Trophoblast cell (in vitro differentiated cells and primary cell): ENCODE results near the gene MFNG.

Source experiments
- DNase-seq, 2 donors: peaks; one replicate each; pipeline ENCODE4 v3.0.0-alpha.2; 2016
- H2AFZ ChIP-seq: 2 replicates; pipeline ENCODE4 v1.6.1; 2013; ENCODE audit warnings: low read length, moderate library complexity, mild to moderate bottlenecking; ENCODE audit not compliant: insufficient read depth, poor library complexity
- H2AK5ac ChIP-seq: 2 replicates; pipeline ENCODE4 v1.6.1; 2013; ENCODE audit warnings: mild to moderate bottlenecking, low read length
- H2BK120ac ChIP-seq: 2 replicates; pipeline ENCODE4 v1.6.1; 2013; ENCODE audit warnings: low read length, mild to moderate bottlenecking, moderate library complexity; ENCODE audit not compliant: insufficient read depth, poor library complexity
- H2BK12ac ChIP-seq: 2 replicates; pipeline ENCODE4 v1.6.1; 2013; ENCODE audit warnings: mild to moderate bottlenecking, low read length, moderate library complexity
- H2BK5ac ChIP-seq: 2 replicates; pipeline ENCODE4 v1.6.1; 2013; ENCODE audit warnings: low read length, low read depth, moderate library complexity, mild to moderate bottlenecking; ENCODE audit not compliant: poor library complexity
- H3K14ac ChIP-seq: 2 replicates; pipeline ENCODE4 v1.6.1; 2013; ENCODE audit warnings: mild to moderate bottlenecking, low read length
- H3K18ac ChIP-seq: 2 replicates; pipeline ENCODE4 v1.6.1; 2013; ENCODE audit warnings: mild to moderate bottlenecking, low read length
- H3K23ac ChIP-seq: 2 replicates; pipeline ENCODE4 v1.6.1; 2013; ENCODE audit warnings: low read length
- H3K27ac ChIP-seq: 2 replicates; pipeline ENCODE4 v1.5.1; 2013; ENCODE audit warnings: low read depth, mild to moderate bottlenecking, inconsistent platforms, low read length, moderate library complexity
- H3K27me3 ChIP-seq: 2 replicates; pipeline ENCODE4 v1.6.1; 2013; ENCODE audit warnings: inconsistent platforms, mild to moderate bottlenecking, low read length, moderate library complexity; ENCODE audit not compliant: insufficient read depth
- H3K36me3 ChIP-seq, 2 experiments: 1 replicate in 1 of 2; 2 replicates in 1 of 2; pipeline ENCODE4 v1.6.1; 2013; ENCODE audit warnings: low read length in 2 of 2, mild to moderate bottlenecking in 2 of 2, moderate library complexity in 1 of 2; ENCODE audit not compliant: insufficient read depth in 2 of 2, control insufficient read depth in 1 of 2
- H3K4ac ChIP-seq: 2 replicates; pipeline ENCODE4 v1.6.1; 2013; ENCODE audit warnings: low read depth, mild to moderate bottlenecking, low read length, moderate library complexity
- H3K4me1 ChIP-seq, 2 experiments: 1 replicate in 1 of 2; 2 replicates in 1 of 2; pipeline ENCODE4 v1.6.1; 2013; ENCODE audit warnings: low read length in 2 of 2, mild to moderate bottlenecking in 2 of 2, moderate library complexity in 1 of 2; ENCODE audit not compliant: insufficient read depth in 2 of 2, control insufficient read depth in 1 of 2
- H3K4me2 ChIP-seq: 2 replicates; pipeline ENCODE4 v1.6.1; 2013; ENCODE audit warnings: inconsistent platforms, mild to moderate bottlenecking, low read length, moderate library complexity
- H3K4me3 ChIP-seq: 2 replicates; pipeline ENCODE4 v1.5.1; 2013; ENCODE audit warnings: mild to moderate bottlenecking, low read depth, low read length, inconsistent platforms
- H3K79me1 ChIP-seq: one replicate; pipeline ENCODE4 v1.6.1; 2013; ENCODE audit warnings: low read length
- H3K79me2 ChIP-seq: 2 replicates; pipeline ENCODE4 v1.6.1; 2013; ENCODE audit warnings: low read length, mild to moderate bottlenecking; ENCODE audit not compliant: control insufficient read depth, insufficient read depth, poor library complexity
- H3K9ac ChIP-seq: 2 replicates; pipeline ENCODE4 v1.6.1; 2013; ENCODE audit warnings: mild to moderate bottlenecking, low read length
- H3K9me3 ChIP-seq: 2 replicates; pipeline ENCODE4 v1.6.1; 2013; ENCODE audit warnings: low read depth, mild to moderate bottlenecking, control low read depth, inconsistent platforms, low read length; ENCODE audit not compliant: insufficient read depth
- H4K12ac ChIP-seq: 2 replicates; pipeline ENCODE4 v1.6.1; 2013; ENCODE audit warnings: low read depth, mild to moderate bottlenecking, low read length, moderate library complexity
- H4K8ac ChIP-seq: 2 replicates; pipeline ENCODE4 v1.6.1; 2013; ENCODE audit warnings: low read depth, mild to moderate bottlenecking, low read length, moderate library complexity
- H4K91ac ChIP-seq: one replicate; pipeline ENCODE4 v1.6.1; 2013; ENCODE audit warnings: low read depth, mild to moderate bottlenecking, low read length, moderate library complexity
- WGBS: extraction: QIAGEN DNeasy Blood & Tissue Kit; methylation state at CpG from one replicate; pipeline ENCODE4 v1.1.7; 2013; ENCODE audit warnings: missing lambda C conversion rate; ENCODE audit not compliant: insufficient read length, insufficient coverage; ENCODE audit errors: extremely low coverage; 5-methylcytosine and 5-hydroxymethylcytosine counted together

MFNG gene

DNA sequence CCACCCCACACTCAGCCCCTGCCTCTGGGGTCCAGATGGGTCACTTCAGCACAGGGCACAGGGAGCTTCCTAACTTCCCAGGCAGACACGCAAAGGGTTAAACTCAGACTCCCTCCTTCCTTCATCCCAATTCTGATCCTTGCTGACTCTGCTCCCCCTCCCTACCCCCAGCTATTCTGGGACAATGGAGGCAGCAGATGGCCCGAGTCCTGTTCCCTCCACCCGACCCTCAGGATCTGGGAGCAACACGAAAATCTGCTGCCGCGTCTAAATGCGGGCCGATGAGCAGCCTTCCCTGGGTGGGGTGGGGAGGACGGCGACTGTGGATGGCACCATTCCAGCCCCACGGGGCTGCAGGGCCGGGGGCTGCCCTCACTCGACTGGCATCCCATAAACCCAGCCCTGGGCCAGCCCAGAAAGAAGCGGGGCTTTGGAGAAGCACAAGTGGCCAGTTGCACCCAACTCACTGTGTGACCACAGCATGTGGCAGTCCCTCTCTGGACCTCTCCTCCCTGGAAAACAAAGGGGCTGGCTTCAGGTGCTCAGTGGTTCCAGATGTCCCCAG is 18.7 kb downstream of the MFNG start:
- Histone ChIP-seq H2BK5ac (no peak overlapping the region), H3K36me3 (no peaks in the 10 kb centered on the region), H3K79me1 (no peaks in the 10 kb centered on the region), H4K91ac (no peak overlapping the region), H3K4me2 (no peak overlapping the region), H2AK5ac (no peak overlapping the region), H3K4me3 (peak overlapping the region; percentile 52), H2BK120ac (no peak overlapping the region), H4K12ac (no peak overlapping the region), H3K4me1 (no peaks in the 10 kb centered on the region), H4K8ac (no peak overlapping the region), H3K27ac (no peak overlapping the region), H3K4ac (no peak overlapping the region), H2AFZ (no peak overlapping the region), H3K79me2 (no peaks in the 10 kb centered on the region), H3K23ac (no peak overlapping the region), H3K9me3 (peaks cover 5% of the 10 kb centered on the region), H3K27me3 (no peaks in the 10 kb centered on the region), H3K14ac (no peak overlapping the region), H3K9ac (no peak overlapping the region), H2BK12ac (no peak overlapping the region), H3K18ac (no peak overlapping the region)
- DNase-seq = no peak
- WGBS = no CpG with 5 or more reads among the region's 14 CpGs

GRCh38 chr22:37464181-37464580 is 22.0 kb downstream of the MFNG start:
- no peak overlapping the region for H3K9ac ChIP-seq
- no peak overlapping the region for H2AK5ac ChIP-seq
- no peaks in the 10 kb centered on the region for H3K27me3 ChIP-seq
- DNase-seq = no peak
- no peak overlapping the region for H3K4me3 ChIP-seq
- H4K12ac ChIP-seq = no peak overlapping the region
- no peaks in the 10 kb centered on the region for H3K79me1 ChIP-seq
- peaks cover 5% of the 10 kb centered on the region for H3K9me3 ChIP-seq
- H4K91ac ChIP-seq = no peak overlapping the region
- no peak overlapping the region for H2BK5ac ChIP-seq
- H3K14ac ChIP-seq = no peak overlapping the region
- WGBS = no CpG with 5 or more reads among the region's 4 CpGs
- no peak overlapping the region for H2BK120ac ChIP-seq
- no peak overlapping the region for H3K18ac ChIP-seq
- H3K36me3 ChIP-seq = no peaks in the 10 kb centered on the region
- no peaks in the 10 kb centered on the region for H3K79me2 ChIP-seq
- no peak overlapping the region for H3K4me2 ChIP-seq
- no peak overlapping the region for H4K8ac ChIP-seq
- no peak overlapping the region for H2AFZ ChIP-seq
- no peak overlapping the region for H2BK12ac ChIP-seq
- no peak overlapping the region for H3K4ac ChIP-seq
- no peak overlapping the region for H3K27ac ChIP-seq
- no peaks in the 10 kb centered on the region for H3K4me1 ChIP-seq
- H3K23ac ChIP-seq = no peak overlapping the region

DNA sequence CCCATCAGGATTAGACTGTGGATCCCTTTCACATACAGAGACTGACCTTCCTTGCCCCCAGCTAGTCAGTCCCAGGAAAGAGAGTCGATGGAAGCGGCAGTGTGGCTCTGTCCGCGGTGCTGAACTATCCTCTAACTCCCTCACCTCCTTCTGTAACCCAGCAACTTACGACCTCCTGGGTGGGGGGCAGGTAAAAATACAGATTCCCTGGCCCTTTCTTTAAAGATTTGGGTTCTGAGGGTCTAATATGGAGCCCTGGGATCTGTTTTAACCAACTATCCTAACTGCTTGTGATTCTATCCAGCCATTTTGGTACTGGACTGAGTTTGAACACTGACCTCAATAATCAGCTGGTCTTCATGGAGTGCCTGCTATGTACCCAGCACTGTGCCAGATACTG is 23.2 kb downstream of the MFNG start:
- H2AK5ac ChIP-seq = no peak overlapping the region
- H3K36me3 ChIP-seq = no peaks in the 10 kb centered on the region
- no peak overlapping the region for H3K23ac ChIP-seq
- no peaks in the 10 kb centered on the region for H3K27me3 ChIP-seq
- H2AFZ ChIP-seq = no peak overlapping the region
- H2BK120ac ChIP-seq = no peak overlapping the region
- no peak overlapping the region for H2BK12ac ChIP-seq
- H3K9me3 ChIP-seq = peaks cover 5% of the 10 kb centered on the region
- no peak overlapping the region for H3K4ac ChIP-seq
- no peak overlapping the region for H3K27ac ChIP-seq
- H4K91ac ChIP-seq = no peak overlapping the region
- no peak overlapping the region for H4K12ac ChIP-seq
- no CpG with 5 or more reads among the region's 5 CpGs for WGBS
- H3K4me3 ChIP-seq = no peak overlapping the region
- DNase-seq = peak in 1 of 2 donors; percentile 50
- no peak overlapping the region for H3K14ac ChIP-seq
- no peak overlapping the region for H2BK5ac ChIP-seq
- no peaks in the 10 kb centered on the region for H3K4me1 ChIP-seq
- H3K18ac ChIP-seq = no peak overlapping the region
- H3K9ac ChIP-seq = no peak overlapping the region
- H3K79me2 ChIP-seq = no peaks in the 10 kb centered on the region
- H3K4me2 ChIP-seq = no peak overlapping the region
- no peaks in the 10 kb centered on the region for H3K79me1 ChIP-seq
- H4K8ac ChIP-seq = no peak overlapping the region

GRCh38 chr22:37462436-37462835 is 23.7 kb downstream of the MFNG start:
- Histone ChIP-seq H3K9ac (no peak overlapping the region), H4K8ac (no peak overlapping the region), H3K9me3 (peaks cover 5% of the 10 kb centered on the region), H2AK5ac (no peak overlapping the region), H3K23ac (no peak overlapping the region), H3K4me3 (no peak overlapping the region), H2BK120ac (no peak overlapping the region), H2BK12ac (no peak overlapping the region), H3K79me1 (no peaks in the 10 kb centered on the region), H3K79me2 (no peaks in the 10 kb centered on the region), H3K36me3 (no peaks in the 10 kb centered on the region), H2BK5ac (no peak overlapping the region), H3K4me1 (no peaks in the 10 kb centered on the region), H3K4ac (no peak overlapping the region), H2AFZ (no peak overlapping the region), H3K27ac (no peak overlapping the region), H3K27me3 (no peaks in the 10 kb centered on the region), H4K12ac (no peak overlapping the region), H3K18ac (no peak overlapping the region), H4K91ac (no peak overlapping the region), H3K14ac (no peak overlapping the region), H3K4me2 (no peak overlapping the region)
- DNase-seq = no peak
- no CpG with 5 or more reads among the region's 5 CpGs for WGBS
